WERI-Rb-1 (cell line): ENCODE measurements around the gene PRKAR2B.

Source experiments
- DNase-seq: peaks from one replicate; pipeline ENCODE4 v3.0.0-alpha.2; 2020
- H3K27ac ChIP-seq: fragments of 250-450 bp; sonication (Bioruptor Pico); 2 replicates; pipeline ENCODE4 v1.5.1; 2020; ENCODE audit warnings: mild to moderate bottlenecking, moderate library complexity
- H3K27me3 ChIP-seq: fragments of 250-450 bp; sonication (Bioruptor Pico); 2 replicates; pipeline ENCODE4 v1.5.1; 2021; ENCODE audit warnings: mild to moderate bottlenecking, low read depth, moderate library complexity; ENCODE audit not compliant: insufficient read depth, severe bottlenecking
- H3K36me3 ChIP-seq: fragments of 250-450 bp; sonication (Bioruptor Pico); 2 replicates; pipeline ENCODE4 v1.5.1; 2020; ENCODE audit warnings: mild to moderate bottlenecking, moderate library complexity
- H3K4me3 ChIP-seq: 2 replicates; pipeline ENCODE4 v1.5.1; 2011; ENCODE audit warnings: low read depth, mild to moderate bottlenecking, control low read depth, low read length
- H3K9me3 ChIP-seq: fragments of 250-450 bp; sonication (Bioruptor Pico); 2 replicates; pipeline ENCODE4 v1.5.1; 2021; ENCODE audit warnings: mild to moderate bottlenecking, moderate library complexity; ENCODE audit not compliant: severe bottlenecking
- CTCF ChIP-seq: IDR thresholded peaks from 2 replicates; pipeline ENCODE4 v1.5.1; 2011; ENCODE audit warnings: low read depth, mild to moderate bottlenecking, control low read depth, inconsistent platforms, low read length

The PRKAR2B gene

GRCh38 chr7:107056728-107057473 lies 12.4 kb downstream of the PRKAR2B start:
- no peaks in the 10 kb centered on the region for H3K9me3 ChIP-seq
- DNase-seq = no peak
- no peak for TF ChIP-seq CTCF
- H3K27me3 ChIP-seq = no peaks in the 10 kb centered on the region
- no peak overlapping the region for H3K4me3 ChIP-seq
- H3K27ac ChIP-seq = no peak overlapping the region
- H3K36me3 ChIP-seq = no peaks in the 10 kb centered on the region

GRCh38 chr7:107057474-107057833 lies 12.9 kb downstream of the PRKAR2B start:
- no peaks in the 10 kb centered on the region for H3K27me3 ChIP-seq
- H3K9me3 ChIP-seq = no peaks in the 10 kb centered on the region
- H3K36me3 ChIP-seq = no peaks in the 10 kb centered on the region
- no peak for DNase-seq
- no peak overlapping the region for H3K4me3 ChIP-seq
- no peak for TF ChIP-seq CTCF
- H3K27ac ChIP-seq = no peak overlapping the region

- Histone ChIP-seq H3K4me3 (no peak overlapping the region), H3K9me3 (no peaks in the 10 kb centered on the region), H3K27me3 (no peaks in the 10 kb centered on the region), H3K27ac (no peak overlapping the region), H3K36me3 (no peaks in the 10 kb centered on the region)
- DNase-seq = no peak
- no peak for TF ChIP-seq CTCF
Measured at GRCh38 chr7:107059468-107059867, 15.0 kb downstream of the PRKAR2B start.

GRCh38 chr7:107063245-107064120 lies 19.0 kb downstream of the PRKAR2B start:
- no peak for TF ChIP-seq CTCF
- Histone ChIP-seq H3K27me3 (no peaks in the 10 kb centered on the region), H3K27ac (no peak overlapping the region), H3K9me3 (no peaks in the 10 kb centered on the region), H3K4me3 (no peak overlapping the region), H3K36me3 (no peaks in the 10 kb centered on the region)
- DNase-seq = no peak

- H3K36me3 ChIP-seq = no peaks in the 10 kb centered on the region
- no peak overlapping the region for H3K27ac ChIP-seq
- DNase-seq = no peak
- H3K4me3 ChIP-seq = no peak overlapping the region
- no peaks in the 10 kb centered on the region for H3K9me3 ChIP-seq
- H3K27me3 ChIP-seq = no peaks in the 10 kb centered on the region
- no peak for TF ChIP-seq CTCF
Measured at GRCh38 chr7:107064255-107064654, 19.8 kb downstream of the PRKAR2B start.

GRCh38 chr7:107065929-107066247 lies 21.4 kb downstream of the PRKAR2B start:
- no peak for TF ChIP-seq CTCF
- no peak for DNase-seq
- H3K36me3 ChIP-seq = no peaks in the 10 kb centered on the region
- H3K9me3 ChIP-seq = no peaks in the 10 kb centered on the region
- no peak overlapping the region for H3K27ac ChIP-seq
- no peak overlapping the region for H3K4me3 ChIP-seq
- no peaks in the 10 kb centered on the region for H3K27me3 ChIP-seq
